ENCODE results near the gene CACNA1S. TPM values are rescaled to one million over a fixed set of nuclear protein-coding genes. Genes with fewer than 3 reads are reported as not detected.

The CACNA1S gene
- total RNA-seq, 1 experiment from 2014 or later, result not detected

GRCh38 chr1:201111156-201111555, 1.1 kb downstream of the CACNA1S start:
- H3K4me3 ChIP-seq (ENCODE audit: low read length), result no peak overlapping the region
- no peaks in the 10 kb centered on the region for H3K79me2 ChIP-seq (ENCODE audit: low read length)
- H3K9me2 ChIP-seq (replicated peaks; ENCODE audit: insufficient read depth, low read length), result no peaks in the 10 kb centered on the region
- H3K4me2 ChIP-seq (ENCODE audit: low read depth, low read length, poor library complexity, severe bottlenecking), result no peak overlapping the region
- no peaks in the 10 kb centered on the region for H3K27me3 ChIP-seq (ENCODE audit: low read length)
- H4K20me1 ChIP-seq (ENCODE audit: insufficient read depth, low read depth, low read length), result no peaks in the 10 kb centered on the region
- H3K36me3 ChIP-seq (ENCODE audit: insufficient read depth, low read length), result no peaks in the 10 kb centered on the region
- DNase-seq, result no peak
- no peaks in the 10 kb centered on the region for H3K9me3 ChIP-seq (ENCODE audit: low read length)
- H3K27ac ChIP-seq (ENCODE audit: low read length), result no peak overlapping the region
- no peaks in the 10 kb centered on the region for H3K4me1 ChIP-seq (ENCODE audit: low read length)
- no peak overlapping the region for H3K9ac ChIP-seq (ENCODE audit: low read length)
- no peak overlapping the region for H2AFZ ChIP-seq (ENCODE audit: low read length)

GRCh38 chr1:201110616-201111015, 1.6 kb downstream of the CACNA1S start:
- H3K9me3 ChIP-seq (ENCODE audit: low read length), result no peaks in the 10 kb centered on the region
- no peaks in the 10 kb centered on the region for H3K27me3 ChIP-seq (ENCODE audit: low read length)
- no peaks in the 10 kb centered on the region for H3K79me2 ChIP-seq (ENCODE audit: low read length)
- H3K36me3 ChIP-seq (ENCODE audit: insufficient read depth, low read length), result no peaks in the 10 kb centered on the region
- H3K9ac ChIP-seq (ENCODE audit: low read length), result no peak overlapping the region
- no peak overlapping the region for H3K4me2 ChIP-seq (ENCODE audit: low read depth, low read length, poor library complexity, severe bottlenecking)
- no peaks in the 10 kb centered on the region for H4K20me1 ChIP-seq (ENCODE audit: insufficient read depth, low read depth, low read length)
- no peak overlapping the region for H3K4me3 ChIP-seq (ENCODE audit: low read length)
- DNase-seq, result no peak
- no peaks in the 10 kb centered on the region for H3K9me2 ChIP-seq (replicated peaks; ENCODE audit: insufficient read depth, low read length)
- H2AFZ ChIP-seq (ENCODE audit: low read length), result no peak overlapping the region
- H3K4me1 ChIP-seq (ENCODE audit: low read length), result no peaks in the 10 kb centered on the region
- H3K27ac ChIP-seq (ENCODE audit: low read length), result no peak overlapping the region

- Histone ChIP-seq H3K4me1 (ENCODE audit: low read length) (no peaks in the 10 kb centered on the region), H3K4me3 (ENCODE audit: low read length) (no peak overlapping the region), H3K79me2 (ENCODE audit: low read length) (no peaks in the 10 kb centered on the region), H3K9ac (ENCODE audit: low read length) (no peak overlapping the region), H3K27ac (ENCODE audit: low read length) (no peak overlapping the region), H4K20me1 (ENCODE audit: insufficient read depth, low read depth, low read length) (no peaks in the 10 kb centered on the region), H3K27me3 (ENCODE audit: low read length) (no peaks in the 10 kb centered on the region), H3K36me3 (ENCODE audit: insufficient read depth, low read length) (no peaks in the 10 kb centered on the region), H3K9me3 (ENCODE audit: low read length) (no peaks in the 10 kb centered on the region), H3K4me2 (ENCODE audit: low read depth, low read length, poor library complexity, severe bottlenecking) (no peak overlapping the region), H2AFZ (ENCODE audit: low read length) (no peak overlapping the region), H3K9me2 (replicated peaks; ENCODE audit: insufficient read depth, low read length) (no peaks in the 10 kb centered on the region)
- DNase-seq, result no peak
Measured at GRCh38 chr1:201110138-201110537, 2.1 kb downstream of the CACNA1S start.

- H3K9ac ChIP-seq (ENCODE audit: low read length), result no peak overlapping the region
- no peak overlapping the region for H2AFZ ChIP-seq (ENCODE audit: low read length)
- H3K4me2 ChIP-seq (ENCODE audit: low read depth, low read length, poor library complexity, severe bottlenecking), result no peak overlapping the region
- H3K27ac ChIP-seq (ENCODE audit: low read length), result no peak overlapping the region
- H3K9me2 ChIP-seq (replicated peaks; ENCODE audit: insufficient read depth, low read length), result no peaks in the 10 kb centered on the region
- no peaks in the 10 kb centered on the region for H3K79me2 ChIP-seq (ENCODE audit: low read length)
- no peaks in the 10 kb centered on the region for H3K4me1 ChIP-seq (ENCODE audit: low read length)
- H4K20me1 ChIP-seq (ENCODE audit: insufficient read depth, low read depth, low read length), result no peaks in the 10 kb centered on the region
- H3K9me3 ChIP-seq (ENCODE audit: low read length), result no peaks in the 10 kb centered on the region
- H3K36me3 ChIP-seq (ENCODE audit: insufficient read depth, low read length), result no peaks in the 10 kb centered on the region
- DNase-seq, result no peak
- no peak overlapping the region for H3K4me3 ChIP-seq (ENCODE audit: low read length)
- H3K27me3 ChIP-seq (ENCODE audit: low read length), result no peaks in the 10 kb centered on the region
Measured at GRCh38 chr1:201109651-201110050, 2.6 kb downstream of the CACNA1S start.

- no peak overlapping the region for H3K4me2 ChIP-seq (ENCODE audit: low read depth, low read length, poor library complexity, severe bottlenecking)
- H3K4me3 ChIP-seq (ENCODE audit: low read length), result no peak overlapping the region
- H3K4me1 ChIP-seq (ENCODE audit: low read length), result no peaks in the 10 kb centered on the region
- no peaks in the 10 kb centered on the region for H3K27me3 ChIP-seq (ENCODE audit: low read length)
- no peak overlapping the region for H3K9ac ChIP-seq (ENCODE audit: low read length)
- no peaks in the 10 kb centered on the region for H3K36me3 ChIP-seq (ENCODE audit: insufficient read depth, low read length)
- no peaks in the 10 kb centered on the region for H4K20me1 ChIP-seq (ENCODE audit: insufficient read depth, low read depth, low read length)
- no peaks in the 10 kb centered on the region for H3K9me2 ChIP-seq (replicated peaks; ENCODE audit: insufficient read depth, low read length)
- no peak overlapping the region for H3K27ac ChIP-seq (ENCODE audit: low read length)
- no peaks in the 10 kb centered on the region for H3K79me2 ChIP-seq (ENCODE audit: low read length)
- no peak overlapping the region for H2AFZ ChIP-seq (ENCODE audit: low read length)
- H3K9me3 ChIP-seq (ENCODE audit: low read length), result no peaks in the 10 kb centered on the region
- no peak for DNase-seq
Measured at GRCh38 chr1:201108614-201109013, 3.6 kb downstream of the CACNA1S start.

GRCh38 chr1:201105688-201106087, 6.5 kb downstream of the CACNA1S start:
- no peaks in the 10 kb centered on the region for H4K20me1 ChIP-seq (ENCODE audit: insufficient read depth, low read depth, low read length)
- no peaks in the 10 kb centered on the region for H3K36me3 ChIP-seq (ENCODE audit: insufficient read depth, low read length)
- no peak overlapping the region for H3K4me2 ChIP-seq (ENCODE audit: low read depth, low read length, poor library complexity, severe bottlenecking)
- no peak overlapping the region for H2AFZ ChIP-seq (ENCODE audit: low read length)
- H3K4me1 ChIP-seq (ENCODE audit: low read length), result no peaks in the 10 kb centered on the region
- H3K79me2 ChIP-seq (ENCODE audit: low read length), result no peaks in the 10 kb centered on the region
- no peaks in the 10 kb centered on the region for H3K9me3 ChIP-seq (ENCODE audit: low read length)
- no peak overlapping the region for H3K4me3 ChIP-seq (ENCODE audit: low read length)
- H3K9ac ChIP-seq (ENCODE audit: low read length), result no peak overlapping the region
- H3K9me2 ChIP-seq (replicated peaks; ENCODE audit: insufficient read depth, low read length), result no peaks in the 10 kb centered on the region
- DNase-seq, result no peak
- H3K27ac ChIP-seq (ENCODE audit: low read length), result no peak overlapping the region
- no peaks in the 10 kb centered on the region for H3K27me3 ChIP-seq (ENCODE audit: low read length)

GRCh38 chr1:201104141-201104540, 8.1 kb downstream of the CACNA1S start:
- no peak for DNase-seq
- no peak overlapping the region for H3K4me2 ChIP-seq (ENCODE audit: low read depth, low read length, poor library complexity, severe bottlenecking)
- H3K79me2 ChIP-seq (ENCODE audit: low read length), result no peaks in the 10 kb centered on the region

GRCh38 chr1:201103666-201104065, 8.6 kb downstream of the CACNA1S start:
- no peaks in the 10 kb centered on the region for H3K4me1 ChIP-seq (ENCODE audit: low read length)
- H3K9me3 ChIP-seq (ENCODE audit: low read length), result no peaks in the 10 kb centered on the region
- H3K9ac ChIP-seq (ENCODE audit: low read length), result no peak overlapping the region
- no peaks in the 10 kb centered on the region for H3K36me3 ChIP-seq (ENCODE audit: insufficient read depth, low read length)
- no peaks in the 10 kb centered on the region for H4K20me1 ChIP-seq (ENCODE audit: insufficient read depth, low read depth, low read length)
- H3K4me2 ChIP-seq (ENCODE audit: low read depth, low read length, poor library complexity, severe bottlenecking), result no peak overlapping the region
- H3K9me2 ChIP-seq (replicated peaks; ENCODE audit: insufficient read depth, low read length), result no peaks in the 10 kb centered on the region
- no peaks in the 10 kb centered on the region for H3K27me3 ChIP-seq (ENCODE audit: low read length)
- no peak for DNase-seq
- H2AFZ ChIP-seq (ENCODE audit: low read length), result no peak overlapping the region
- H3K4me3 ChIP-seq (ENCODE audit: low read length), result no peak overlapping the region
- no peak overlapping the region for H3K27ac ChIP-seq (ENCODE audit: low read length)
- no peaks in the 10 kb centered on the region for H3K79me2 ChIP-seq (ENCODE audit: low read length)

More at GRCh38 chr1:201104141-201104540, 8.1 kb downstream of the CACNA1S start:
- H2AFZ ChIP-seq (ENCODE audit: low read length), result no peak overlapping the region
- H3K4me1 ChIP-seq (ENCODE audit: low read length), result no peaks in the 10 kb centered on the region
- no peaks in the 10 kb centered on the region for H3K27me3 ChIP-seq (ENCODE audit: low read length)
- H3K9ac ChIP-seq (ENCODE audit: low read length), result no peak overlapping the region
- no peak overlapping the region for H3K4me3 ChIP-seq (ENCODE audit: low read length)
- H3K27ac ChIP-seq (ENCODE audit: low read length), result no peak overlapping the region
- no peaks in the 10 kb centered on the region for H3K36me3 ChIP-seq (ENCODE audit: insufficient read depth, low read length)
- no peaks in the 10 kb centered on the region for H3K9me2 ChIP-seq (replicated peaks; ENCODE audit: insufficient read depth, low read length)
- H4K20me1 ChIP-seq (ENCODE audit: insufficient read depth, low read depth, low read length), result no peaks in the 10 kb centered on the region
- no peaks in the 10 kb centered on the region for H3K9me3 ChIP-seq (ENCODE audit: low read length)

Measured in Karpas-422 (cell line).